ENCODE data around the gene SDF4.
A peak's percentile ranks its signal among the peaks of the same experiment; 100 is the strongest.
"Not testable (repeated sequence)": the region's sequence is repeated elsewhere in the genome, so short reads cannot be mapped to it uniquely, and the experiment has no call there.

SDF4 gene

DNA sequence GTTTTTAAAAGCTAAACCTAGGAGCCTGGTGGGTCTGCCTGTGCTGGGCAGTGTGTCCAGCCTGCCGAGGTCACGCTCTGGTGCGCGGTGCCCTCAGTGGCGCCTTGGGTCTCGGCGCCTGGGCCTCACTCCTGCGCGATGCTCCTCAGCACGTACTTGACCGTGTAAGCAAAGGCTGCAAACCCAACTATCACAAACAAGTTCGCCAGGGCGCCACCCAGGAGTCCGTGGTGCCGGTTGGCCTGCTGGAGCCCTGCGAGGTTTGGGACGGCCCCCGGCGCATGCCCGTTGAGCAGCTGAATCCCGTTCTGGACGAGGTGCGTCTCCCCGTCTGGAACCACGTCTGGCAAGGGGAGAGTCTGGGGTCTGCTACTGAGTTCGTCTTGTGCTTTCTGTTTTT lies 23.3 kb upstream of the SDF4 start:
- Mint-ChIP-seq H3K36me3 (ENCODE audit: insufficient read depth) (peaks cover 28% of the 10 kb centered on the region), H3K4me1 (peaks cover 25% of the 10 kb centered on the region), H3K27me3 (no peaks in the 10 kb centered on the region), H3K27ac (ENCODE audit: low read depth) (no peak overlapping the region), H3K4me3 (no peak overlapping the region), H3K9me3 (no peaks in the 10 kb centered on the region)
- ATAC-seq (replicated peaks; ENCODE audit: extremely low read depth, poor library complexity, severe bottlenecking) = no peak
- no peak for DNase-seq (ENCODE audit: low spot score in 2 of 2)

DNA sequence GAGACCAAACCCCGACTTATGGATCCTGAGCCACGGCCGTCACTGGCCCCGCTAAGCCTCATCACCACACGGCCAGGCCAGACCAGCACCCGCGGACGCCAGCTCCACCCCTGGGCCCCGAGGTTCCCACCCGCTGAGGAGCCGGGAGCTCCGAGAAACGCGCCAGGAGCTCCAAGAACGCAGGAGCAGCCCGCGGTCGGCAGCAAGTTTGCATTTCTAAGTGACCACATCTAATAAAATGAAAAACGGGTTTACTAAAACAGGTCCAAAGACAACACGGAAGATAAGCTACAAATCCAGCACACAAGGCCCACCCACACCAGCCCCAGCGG lies 22.8 kb upstream of the SDF4 start:
- ATAC-seq (replicated peaks; ENCODE audit: extremely low read depth, poor library complexity, severe bottlenecking) (no peak), DNase-seq (ENCODE audit: low spot score in 2 of 2) (no peak)
- Mint-ChIP-seq H3K9me3 (no peaks in the 10 kb centered on the region), H3K36me3 (ENCODE audit: insufficient read depth) (peaks cover 26% of the 10 kb centered on the region), H3K27me3 (no peaks in the 10 kb centered on the region), H3K4me3 (no peak overlapping the region), H3K4me1 (peaks cover 20% of the 10 kb centered on the region), H3K27ac (ENCODE audit: low read depth) (no peak overlapping the region)

DNA sequence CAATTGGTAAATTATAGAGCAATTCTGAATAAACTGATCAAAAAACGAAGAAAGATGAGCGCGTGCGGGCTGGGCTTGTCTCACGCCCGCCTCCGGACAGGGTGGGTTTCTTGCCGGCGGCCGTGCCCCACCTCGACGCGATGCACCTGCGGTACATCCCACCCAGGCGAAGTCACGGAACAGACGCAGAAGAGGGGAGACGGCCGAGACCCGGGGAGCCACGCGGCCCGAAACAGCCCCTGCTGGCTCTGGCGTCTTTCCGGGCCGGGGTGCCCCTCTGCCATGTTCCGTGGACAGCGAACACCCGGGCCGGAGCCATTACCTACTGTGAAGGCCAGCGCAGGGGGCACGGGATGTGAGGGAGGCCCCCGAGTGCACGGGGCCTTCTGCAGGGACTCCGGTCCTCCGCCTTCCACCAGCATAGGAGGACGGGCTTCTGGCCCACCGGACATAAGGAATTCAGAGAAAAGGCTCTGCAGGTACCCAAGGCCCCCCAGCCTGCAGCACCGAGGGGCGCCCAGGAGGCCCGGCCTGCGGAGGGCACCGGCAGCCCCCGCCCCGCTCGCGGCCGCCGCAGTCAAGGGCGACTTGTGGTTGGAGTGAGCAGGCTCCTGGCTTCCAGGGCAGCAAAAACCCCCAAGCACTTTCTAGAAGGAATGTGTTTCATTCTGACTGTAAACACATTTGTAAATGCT lies 22.3 kb upstream of the SDF4 start:
- ATAC-seq (replicated peaks; ENCODE audit: extremely low read depth, poor library complexity, severe bottlenecking) (no peak), DNase-seq (ENCODE audit: low spot score in 2 of 2) (no peak)
- no peak overlapping the region for H3K4me3 Mint-ChIP-seq
- H3K27me3 Mint-ChIP-seq = no peaks in the 10 kb centered on the region
- peaks cover 26% of the 10 kb centered on the region for H3K36me3 Mint-ChIP-seq (ENCODE audit: insufficient read depth)
- no peaks in the 10 kb centered on the region for H3K9me3 Mint-ChIP-seq
- peak overlapping the region; percentile 25 for H3K27ac Mint-ChIP-seq (ENCODE audit: low read depth)
- H3K4me1 Mint-ChIP-seq = peaks cover 18% of the 10 kb centered on the region

DNA sequence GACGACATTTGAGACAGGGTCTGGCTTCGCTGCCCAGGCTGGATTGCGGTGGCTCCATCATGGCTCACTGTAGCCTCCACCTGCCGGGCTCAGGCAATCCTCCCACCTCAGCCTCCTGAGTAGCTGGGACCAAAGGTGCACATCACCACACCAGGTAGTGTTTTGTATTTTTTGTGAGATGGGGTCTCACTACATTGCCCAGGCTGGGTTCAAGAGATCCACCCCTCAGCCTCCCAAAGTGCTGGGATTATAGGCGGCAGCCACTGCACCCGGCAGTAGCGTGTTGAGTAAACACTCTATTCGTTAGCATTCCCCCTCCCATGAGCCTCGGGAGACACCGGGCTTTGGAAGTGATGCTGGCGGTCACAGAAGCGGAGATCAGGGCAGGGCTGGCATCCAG lies 21.5 kb upstream of the SDF4 start:
- peaks cover 26% of the 10 kb centered on the region for H3K36me3 Mint-ChIP-seq (ENCODE audit: insufficient read depth)
- peaks cover 18% of the 10 kb centered on the region for H3K4me1 Mint-ChIP-seq
- H3K9me3 Mint-ChIP-seq = no peaks in the 10 kb centered on the region
- H3K27ac Mint-ChIP-seq (ENCODE audit: low read depth) = peak overlapping the region; percentile 25
- no peak overlapping the region for H3K4me3 Mint-ChIP-seq
- ATAC-seq (replicated peaks; ENCODE audit: extremely low read depth, poor library complexity, severe bottlenecking) (no peak), DNase-seq (ENCODE audit: low spot score in 2 of 2) (no peak)
- H3K27me3 Mint-ChIP-seq = no peaks in the 10 kb centered on the region

DNA sequence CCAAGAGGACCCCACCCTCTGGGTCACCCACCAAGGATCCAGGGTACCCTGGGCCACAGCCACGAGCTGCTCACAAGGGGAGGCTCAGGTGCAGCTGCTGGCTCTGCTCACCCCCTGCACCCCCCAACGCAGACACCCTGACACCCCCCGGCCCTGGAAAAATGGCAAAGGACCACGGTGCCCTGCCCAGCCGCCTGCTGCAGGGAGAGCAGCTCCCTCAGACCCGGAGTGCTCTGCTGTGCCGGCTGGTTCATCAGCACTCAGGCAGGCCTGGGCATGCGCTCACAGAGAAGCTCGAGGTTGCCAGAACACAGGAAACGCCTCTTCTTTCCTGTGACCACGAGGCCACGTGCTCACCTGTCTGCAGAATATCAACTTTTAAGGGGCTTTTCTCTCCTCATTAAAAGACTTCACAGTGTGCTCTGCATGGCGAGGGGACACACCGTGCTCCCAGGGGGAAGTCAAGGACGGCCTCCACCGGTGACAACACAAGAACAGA lies 19.0 kb upstream of the SDF4 start:
- peak overlapping the region; percentile 77 for H3K27ac Mint-ChIP-seq (ENCODE audit: low read depth)
- no peak overlapping the region for H3K4me3 Mint-ChIP-seq
- H3K36me3 Mint-ChIP-seq (ENCODE audit: insufficient read depth) = peaks cover 13% of the 10 kb centered on the region
- no peaks in the 10 kb centered on the region for H3K27me3 Mint-ChIP-seq
- peak; percentile 97 for ATAC-seq (replicated peaks; ENCODE audit: extremely low read depth, poor library complexity, severe bottlenecking)
- no peaks in the 10 kb centered on the region for H3K9me3 Mint-ChIP-seq
- peaks cover 13% of the 10 kb centered on the region for H3K4me1 Mint-ChIP-seq
- DNase-seq (ENCODE audit: low spot score in 2 of 2) = peak in 1 of 2 donors; percentile 45

DNA sequence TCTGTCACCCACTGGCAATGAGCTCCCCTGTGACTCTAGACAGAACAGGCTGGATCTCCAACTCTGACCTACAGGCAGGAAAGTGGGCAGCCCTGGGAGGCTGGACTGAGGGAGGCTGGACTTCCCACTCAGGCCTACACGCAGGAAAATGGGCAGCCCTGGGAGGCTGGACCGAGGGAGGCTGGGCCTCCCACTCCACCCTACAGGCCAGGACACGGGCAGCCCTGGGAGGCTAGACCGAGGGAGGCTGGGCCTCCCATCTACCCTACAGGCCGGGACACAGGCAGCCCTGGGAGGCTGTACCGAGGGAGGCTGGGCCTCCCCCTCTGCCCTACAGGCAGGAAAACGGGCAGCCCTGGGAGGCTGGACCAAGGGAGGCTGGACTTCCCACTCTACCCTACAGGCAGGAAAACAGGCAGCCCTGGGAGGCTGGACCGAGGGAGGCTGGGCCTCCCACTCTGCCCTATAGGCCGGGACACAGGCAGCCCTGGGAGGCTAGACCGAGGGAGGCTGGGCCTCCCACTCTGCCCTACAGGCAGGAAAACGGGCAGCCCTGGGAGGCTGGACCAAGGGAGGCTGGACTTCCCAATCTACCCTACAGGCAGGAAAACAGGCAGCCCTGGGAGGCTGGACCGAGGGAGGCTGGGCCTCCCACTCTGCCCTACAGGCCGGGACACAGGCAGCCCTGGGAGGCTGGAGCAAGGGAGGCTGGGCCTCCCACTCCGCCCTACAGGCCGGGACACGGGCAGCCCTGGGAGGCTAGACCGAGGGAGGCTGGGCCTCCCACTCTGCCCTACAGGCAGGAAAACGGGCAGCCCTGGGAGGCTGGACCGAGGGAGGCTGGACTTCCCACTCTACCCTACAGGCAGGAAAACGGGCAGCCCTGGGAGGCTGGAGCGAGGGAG lies 16.5 kb upstream of the SDF4 start:
- H3K9me3 Mint-ChIP-seq; H3K27me3 Mint-ChIP-seq; H3K4me3 Mint-ChIP-seq; ATAC-seq (replicated peaks; ENCODE audit: extremely low read depth, poor library complexity, severe bottlenecking); H3K27ac Mint-ChIP-seq (ENCODE audit: low read depth); H3K36me3 Mint-ChIP-seq (ENCODE audit: insufficient read depth); DNase-seq (ENCODE audit: low spot score in 2 of 2): not testable (repeated sequence)
- peaks cover 13% of the 10 kb centered on the region for H3K4me1 Mint-ChIP-seq

DNA sequence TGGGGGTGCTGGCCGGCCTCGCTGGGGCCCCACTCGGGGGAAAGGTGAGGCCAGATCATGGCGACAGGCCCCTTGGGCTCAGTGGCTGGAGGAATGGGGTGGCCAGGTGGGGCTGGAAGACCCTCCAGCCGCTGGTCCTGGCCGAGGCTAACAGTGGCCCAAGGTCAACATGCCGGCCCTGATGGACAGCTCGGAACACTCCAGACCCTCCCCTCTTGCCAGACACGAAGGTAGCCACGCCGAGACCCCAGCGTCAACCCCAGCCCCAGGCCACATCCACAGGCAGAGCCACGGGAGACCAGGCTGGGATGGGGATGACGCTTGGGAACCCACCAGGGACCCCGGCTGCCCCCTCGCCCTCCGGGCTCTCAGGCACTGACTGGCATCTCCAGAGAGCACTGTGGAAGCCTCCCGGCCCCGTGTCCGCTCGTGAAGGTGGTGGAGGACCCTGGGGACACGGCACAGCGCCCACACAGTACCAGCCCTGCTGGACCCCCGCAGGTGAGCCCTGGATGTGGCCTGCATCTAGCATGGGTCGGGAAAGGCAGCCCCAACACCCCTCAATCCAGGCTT lies 15.6 kb upstream of the SDF4 start:
- Mint-ChIP-seq H3K27ac (ENCODE audit: low read depth) (no peak overlapping the region), H3K4me3 (no peak overlapping the region), H3K27me3 (no peaks in the 10 kb centered on the region), H3K36me3 (ENCODE audit: insufficient read depth) (peaks cover 8% of the 10 kb centered on the region), H3K4me1 (peaks cover 6% of the 10 kb centered on the region), H3K9me3 (no peaks in the 10 kb centered on the region)
- no peak for DNase-seq (ENCODE audit: low spot score in 2 of 2)
- no peak for ATAC-seq (replicated peaks; ENCODE audit: extremely low read depth, poor library complexity, severe bottlenecking)

DNA sequence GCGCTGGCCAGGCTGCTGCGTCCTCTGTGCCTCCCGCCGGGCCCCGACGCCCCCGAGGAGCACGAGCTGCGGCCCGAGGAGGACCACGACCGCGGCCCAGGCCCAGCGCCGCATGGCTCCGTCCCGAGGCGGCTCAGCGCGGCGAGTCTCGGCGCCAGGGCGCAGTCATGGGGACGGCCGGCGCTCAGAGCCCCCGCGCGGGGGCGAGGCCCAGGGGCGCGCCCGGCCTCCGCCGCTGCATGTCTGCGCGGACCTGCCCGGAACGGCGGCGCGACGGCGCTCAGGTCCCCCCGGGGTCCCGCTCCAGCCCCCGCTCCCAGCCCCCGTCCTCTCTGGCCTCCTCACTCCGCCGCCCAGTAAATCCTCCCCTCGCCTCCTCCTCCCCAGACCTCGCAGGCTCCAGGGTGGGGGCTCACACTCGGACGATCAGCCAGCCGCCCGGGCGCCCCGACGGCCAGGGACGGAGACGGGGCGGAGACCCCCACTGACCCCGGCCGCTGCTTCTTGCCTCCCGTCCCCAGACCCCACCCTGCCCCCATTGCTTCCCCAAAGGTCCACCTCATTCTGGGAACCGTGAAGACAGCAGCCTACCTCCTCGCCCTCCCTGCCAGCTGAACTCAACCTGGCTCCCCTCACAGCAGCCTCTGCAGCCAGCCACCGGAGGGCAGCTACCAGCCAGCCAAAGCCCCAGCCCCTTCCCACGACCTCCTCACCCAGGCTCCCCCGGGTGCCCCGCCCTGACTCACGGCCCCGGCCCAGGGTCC lies 15.0 kb upstream of the SDF4 start, which contains the start of gene C1QTNF12:
C1QTNF12 (minus strand) TSS at position 146 of the 764 bp plus-strand sequence; CDS start at position 114, 32 bp downstream.
- H3K27ac Mint-ChIP-seq (ENCODE audit: low read depth) = no peak within 1 kb of the TSS
- H3K36me3 Mint-ChIP-seq (ENCODE audit: insufficient read depth) = peaks cover 4% of the 10 kb centered on the region
- peaks cover 6% of the 10 kb centered on the region for H3K4me1 Mint-ChIP-seq
- ATAC-seq (replicated peaks; ENCODE audit: extremely low read depth, poor library complexity, severe bottlenecking) (no peak), DNase-seq (ENCODE audit: low spot score in 2 of 2) (no peak)
- H3K9me3 Mint-ChIP-seq = no peaks in the 10 kb centered on the region
- no peaks in the 10 kb centered on the region for H3K27me3 Mint-ChIP-seq
- H3K4me3 Mint-ChIP-seq = no peak within 1 kb of the TSS

DNA sequence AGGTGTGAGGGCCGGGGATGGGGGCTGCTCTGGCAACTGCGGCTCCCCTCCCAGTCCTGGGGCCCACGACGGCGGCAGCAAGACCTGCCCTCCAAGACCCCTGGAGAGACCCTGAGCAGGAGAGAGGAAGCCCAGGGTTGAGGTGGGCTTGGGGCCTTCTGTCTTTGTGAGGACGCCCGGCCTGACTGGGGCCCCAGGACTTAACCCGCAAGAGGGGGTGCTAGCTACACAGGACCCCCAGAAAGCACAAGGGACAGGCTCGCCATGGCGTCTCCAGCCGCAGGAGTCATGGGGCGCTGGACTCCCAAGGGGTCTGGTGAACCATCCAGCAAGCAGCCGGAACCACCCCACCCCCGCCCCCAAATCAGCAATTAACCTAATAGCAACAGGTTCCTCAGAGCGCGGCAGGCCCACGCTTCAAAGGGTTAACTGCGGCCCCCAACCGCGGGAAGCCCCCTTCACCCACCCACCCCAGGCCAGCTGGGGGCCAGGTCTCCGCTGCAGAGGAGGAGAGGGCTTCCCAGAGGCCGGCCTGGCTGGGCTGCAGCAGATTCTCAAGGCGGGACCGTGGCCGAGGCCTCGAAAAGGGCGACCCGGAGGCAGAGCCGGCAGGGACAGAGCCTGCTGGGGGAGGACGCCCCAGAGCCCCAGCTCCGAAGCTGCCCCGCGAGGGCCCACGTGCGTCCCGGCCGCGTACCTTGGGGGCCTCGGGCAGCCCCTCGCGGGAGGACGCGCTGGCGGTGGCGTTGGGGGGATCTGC lies 14.2 kb upstream of the SDF4 start:
- Mint-ChIP-seq H3K4me1 (peaks cover 3% of the 10 kb centered on the region), H3K9me3 (no peaks in the 10 kb centered on the region), H3K27me3 (no peaks in the 10 kb centered on the region), H3K4me3 (no peak overlapping the region), H3K36me3 (ENCODE audit: insufficient read depth) (peaks cover 4% of the 10 kb centered on the region), H3K27ac (ENCODE audit: low read depth) (no peak overlapping the region)
- no peak for DNase-seq (ENCODE audit: low spot score in 2 of 2)
- no peak for ATAC-seq (replicated peaks; ENCODE audit: extremely low read depth, poor library complexity, severe bottlenecking)

DNA sequence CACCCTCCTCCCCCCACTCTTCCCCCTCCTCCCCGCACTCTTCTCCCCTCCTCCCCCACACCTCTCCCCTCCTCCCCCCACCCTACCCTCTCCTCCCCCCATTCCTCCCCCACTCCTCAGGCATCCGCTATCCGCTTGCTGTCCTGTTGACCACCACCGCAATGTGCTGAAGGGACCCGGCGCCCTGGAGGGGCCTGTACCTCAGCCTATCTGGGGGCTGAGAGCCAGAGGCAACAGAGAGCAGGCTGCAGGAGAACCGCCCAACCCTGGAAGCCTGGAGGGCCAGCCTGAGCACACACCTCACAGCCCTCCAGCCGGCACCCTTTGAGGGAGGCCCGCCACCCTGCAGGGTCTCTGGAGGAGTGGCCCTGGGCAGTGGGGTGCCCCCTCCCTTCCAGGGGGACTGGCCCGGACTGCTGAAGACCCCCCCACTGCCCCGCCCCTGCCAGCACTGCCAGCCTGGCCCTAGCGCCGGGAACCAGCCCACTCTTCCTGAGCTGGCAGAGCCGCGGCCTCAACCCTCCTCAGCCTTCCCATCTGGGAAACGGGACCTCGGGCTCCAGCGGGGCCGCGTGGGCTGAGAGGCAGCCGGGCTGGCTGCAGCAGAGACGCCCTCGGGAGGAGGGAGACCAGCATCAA lies 13.5 kb upstream of the SDF4 start:
- no peaks in the 10 kb centered on the region for H3K27me3 Mint-ChIP-seq
- no peaks in the 10 kb centered on the region for H3K4me1 Mint-ChIP-seq
- H3K27ac Mint-ChIP-seq (ENCODE audit: low read depth) = no peak overlapping the region
- no peak overlapping the region for H3K4me3 Mint-ChIP-seq
- DNase-seq (ENCODE audit: low spot score in 2 of 2) (no peak), ATAC-seq (replicated peaks; ENCODE audit: extremely low read depth, poor library complexity, severe bottlenecking) (no peak)
- H3K9me3 Mint-ChIP-seq = no peaks in the 10 kb centered on the region
- peaks cover 2% of the 10 kb centered on the region for H3K36me3 Mint-ChIP-seq (ENCODE audit: insufficient read depth)

DNA sequence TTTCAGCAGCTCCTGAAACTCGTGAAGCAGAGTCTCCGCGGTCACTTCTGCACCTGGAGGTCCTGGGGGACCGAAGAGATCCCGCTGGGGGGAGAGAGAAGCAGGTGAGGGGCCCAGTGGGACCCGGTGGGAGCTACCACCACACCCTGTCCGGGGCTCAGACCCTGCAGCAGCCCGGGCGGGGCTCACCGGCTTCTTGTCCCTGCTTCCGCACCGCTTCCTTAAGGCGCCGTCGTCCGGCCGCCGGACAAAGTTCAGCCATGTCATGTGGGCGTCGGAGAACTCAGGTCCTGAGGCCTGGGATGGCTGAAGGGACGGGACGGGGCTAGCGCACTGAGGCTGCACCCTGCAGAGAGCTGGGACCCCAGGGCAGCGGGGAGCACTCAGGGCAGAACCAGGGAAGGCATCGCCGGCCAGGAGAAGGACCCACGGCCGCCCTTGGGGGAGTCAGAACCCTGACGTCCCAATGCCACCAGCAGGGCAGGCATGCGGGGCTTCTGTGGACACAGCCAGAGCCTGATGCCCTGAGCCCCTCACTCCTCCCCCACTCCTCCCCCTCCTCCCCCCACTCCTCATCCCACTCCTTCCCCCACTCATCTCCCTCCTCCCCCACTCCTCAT lies 12.5 kb upstream of the SDF4 start:
- Mint-ChIP-seq H3K4me1 (no peaks in the 10 kb centered on the region), H3K9me3 (no peaks in the 10 kb centered on the region), H3K36me3 (ENCODE audit: insufficient read depth) (peaks cover 2% of the 10 kb centered on the region), H3K27me3 (no peaks in the 10 kb centered on the region), H3K4me3 (no peak overlapping the region), H3K27ac (ENCODE audit: low read depth) (peak overlapping the region; percentile 32)
- DNase-seq (ENCODE audit: low spot score in 2 of 2) = no peak
- ATAC-seq (replicated peaks; ENCODE audit: extremely low read depth, poor library complexity, severe bottlenecking) = no peak
